Left forelimb (tissue), 1 donor: Measurements from ENCODE around the gene LIPE.

Experiments used
- DNase-seq: peaks from one replicate; pipeline ENCODE4 v3.0.0-alpha.2; 2018; ENCODE audit warnings: low spot score

LIPE gene

GRCh38 chr19:42411581-42412178, 15.5 kb downstream of the LIPE start:
- DNase-seq, result no peak

GRCh38 chr19:42410371-42410770, 16.8 kb downstream of the LIPE start:
- DNase-seq, result no peak

- DNase-seq, result no peak
These were observed 17.7 kb downstream of the LIPE start for GRCh38 chr19:42409477-42409876.

GRCh38 chr19:42407816-42408175, 19.4 kb downstream of the LIPE start:
- no peak for DNase-seq

GRCh38 chr19:42407085-42407815, 19.9 kb downstream of the LIPE start:
- no peak for DNase-seq

GRCh38 chr19:42406111-42406510, 21.1 kb downstream of the LIPE start:
- no peak for DNase-seq

GRCh38 chr19:42403586-42403985, 23.6 kb downstream of the LIPE start:
- DNase-seq, result no peak

- DNase-seq, result no peak
These were observed 24.6 kb downstream of the LIPE start for GRCh38 chr19:42402376-42403116.

- DNase-seq, result peak; percentile 88
These were observed 25.6 kb downstream of the LIPE start for GRCh38 chr19:42401365-42402303.

- no peak for DNase-seq
These were observed 26.8 kb downstream of the LIPE start for GRCh38 chr19:42400404-42400803.

- no peak for DNase-seq
These were observed 29.7 kb downstream of the LIPE start for GRCh38 chr19:42397263-42398166.

- peak; percentile 100 for DNase-seq
These were observed 30.6 kb downstream of the LIPE start for GRCh38 chr19:42396381-42397262.

- DNase-seq, result no peak
These were observed 32.4 kb downstream of the LIPE start for GRCh38 chr19:42394751-42395150.

GRCh38 chr19:42392165-42392564, 35.0 kb downstream of the LIPE start:
- DNase-seq, result no peak

- no peak for DNase-seq
These were observed 37.3 kb downstream of the LIPE start, which contains the start of gene CNFN for GRCh38 chr19:42389899-42390298. Gene CNFN (minus strand): TSS chr19:42390297. CDS start chr19:42389037, 1,260 bp downstream.

- DNase-seq, result no peak
These were observed 38.2 kb downstream of the LIPE start for GRCh38 chr19:42388851-42389489.

- no peak for DNase-seq
These were observed 40.0 kb downstream of the LIPE start for GRCh38 chr19:42386974-42387707.

GRCh38 chr19:42380155-42380554, 47.0 kb downstream of the LIPE start:
- no peak for DNase-seq
